Lung (tissue), 12 donors: ENCODE results near the gene TP53AIP1. TPM values are rescaled to one million over a fixed set of nuclear protein-coding genes. Genes with fewer than 3 reads are reported as not detected.

Experiments
- ATAC-seq: fragments of 200-7000 bp; cut with Tn5 transposase; one replicate; pipeline ENCODE4 v1.9.1; 2020; ENCODE audit warnings: moderate number of reproducible peaks; ENCODE audit not compliant: insufficient read depth, low FRiP score
- DNase-seq, 3 donors: peaks; one replicate each; pipeline ENCODE4 v3.0.0-alpha.2; 2013 to 2017
- H3K27ac ChIP-seq, 2 donors: one replicate each; pipeline ENCODE4 v1.5.1; 2013; ENCODE audit warnings: mild to moderate bottlenecking in 2 of 2, moderate library complexity in 2 of 2, control low read depth in 1 of 2, inconsistent platforms in 1 of 2, low read depth in 1 of 2, low read length in 1 of 2
- H3K27me3 ChIP-seq, 3 donors: one replicate each; pipeline ENCODE4 v1.5.1; 2013; ENCODE audit warnings: low read length in 2 of 3; ENCODE audit not compliant: control insufficient read depth in 3 of 3, insufficient read depth in 3 of 3
- H3K36me3 ChIP-seq, 4 donors: one replicate each; pipeline ENCODE4 v1.5.1; 2013; ENCODE audit warnings: low read length in 4 of 4, mild to moderate bottlenecking in 1 of 4, moderate library complexity in 1 of 4; ENCODE audit not compliant: control insufficient read depth in 4 of 4, insufficient read depth in 4 of 4
- H3K4me1 ChIP-seq, 5 donors: one replicate each; pipeline ENCODE4 v1.5.1; 2013; ENCODE audit warnings: low read length in 5 of 5, mild to moderate bottlenecking in 2 of 5, moderate library complexity in 1 of 5; ENCODE audit not compliant: control insufficient read depth in 5 of 5, insufficient read depth in 5 of 5
- H3K4me3 ChIP-seq: one replicate; pipeline ENCODE4 v1.5.1; 2013; ENCODE audit warnings: mild to moderate bottlenecking, control low read depth, moderate library complexity
- H3K9ac ChIP-seq, 2 donors: one replicate each; pipeline ENCODE4 v1.5.1; 2013; ENCODE audit warnings: low read length in 2 of 2, control low read depth in 1 of 2; ENCODE audit not compliant: insufficient read depth in 1 of 2
- H3K9me3 ChIP-seq, 4 donors: one replicate each; pipeline ENCODE4 v1.5.1; 2013; ENCODE audit warnings: low read length in 3 of 4, mild to moderate bottlenecking in 1 of 4, moderate library complexity in 1 of 4; ENCODE audit not compliant: control insufficient read depth in 4 of 4, insufficient read depth in 3 of 4
- CTCF ChIP-seq: IDR thresholded peaks from 2 replicates; pipeline ENCODE4 v1.5.1; 2012; ENCODE audit warnings: mild to moderate bottlenecking; ENCODE audit errors: control extremely low read depth, extremely low read depth
- WGBS, 2 donors: extraction: QIAGEN DNeasy Blood & Tissue Kit; methylation state at CpG; one replicate each; pipeline ENCODE4 v1.1.7; 2013; 5-methylcytosine and 5-hydroxymethylcytosine counted together
- polyA plus RNA-seq, 2 donors: library from polyadenylated mRNA; stranded (reverse); fragments of 200-250 nt; gene quantifications; one replicate each; pipeline ENCODE4 v1.2.1, GENCODE V29; 2013
- total RNA-seq, 2 donors: library from RNA; depleted of rRNA in 1 of 2; stranded (reverse); fragments of >200 nt in 1 of 2; gene quantifications; one replicate each; pipeline ENCODE4 v1.2.1, GENCODE V29; 2014 to 2021
- donor health status: control.
- donor health status: control.
- donor health status: Bipolar disorder and iron deficiency.
- donor health status: healthy.
- donor health status: DM: yes; HTN: yes; CAD: no.

TP53AIP1 gene
- total and polyA plus RNA-seq, 4 donors = 0.16 to 1.8 (median 1.0) TPM

GRCh38 chr11:128963744-128964325 is 21.2 kb upstream of the TP53AIP1 start:
- Histone ChIP-seq H3K36me3 (peaks cover 0 to 5% (median 4%) of the 10 kb centered on the region in 4 donors), H3K27me3 (no peaks in the 10 kb centered on the region), H3K4me1 (peaks cover 0 to 6% (median 0%) of the 10 kb centered on the region in 5 donors), H3K9me3 (no peaks in the 10 kb centered on the region), H3K27ac (no peak overlapping the region), H3K9ac (no peak overlapping the region), H3K4me3 (no peak overlapping the region)
- ATAC-seq = no peak
- 86 to 94% methylated on average over 3 of the region's 3 CpGs for WGBS, 2 donors
- DNase-seq = no peak
- TF ChIP-seq CTCF = no peak

GRCh38 chr11:128962896-128963295 is 20.2 kb upstream of the TP53AIP1 start:
- H3K4me1 ChIP-seq = peaks cover 0 to 6% (median 0%) of the 10 kb centered on the region in 5 donors
- DNase-seq = no peak
- H3K9ac ChIP-seq = no peak overlapping the region
- no peak for TF ChIP-seq CTCF
- no peak overlapping the region for H3K4me3 ChIP-seq
- ATAC-seq = no peak
- no peak overlapping the region for H3K27ac ChIP-seq
- peaks cover 0 to 3% (median under 1%) of the 10 kb centered on the region in 4 donors for H3K36me3 ChIP-seq
- no peaks in the 10 kb centered on the region for H3K27me3 ChIP-seq
- WGBS, 2 donors = 92 to 93% methylated on average over 5 of the region's 5 CpGs
- no peaks in the 10 kb centered on the region for H3K9me3 ChIP-seq

GRCh38 chr11:128961645-128962044 is 19.0 kb upstream of the TP53AIP1 start:
- no peak for TF ChIP-seq CTCF
- Histone ChIP-seq H3K36me3 (peaks cover 0 to 3% (median under 1%) of the 10 kb centered on the region in 4 donors), H3K27ac (no peak overlapping the region), H3K4me3 (no peak overlapping the region), H3K9me3 (no peaks in the 10 kb centered on the region), H3K4me1 (peaks cover 0 to 6% (median 0%) of the 10 kb centered on the region in 5 donors), H3K27me3 (no peaks in the 10 kb centered on the region), H3K9ac (no peak overlapping the region)
- WGBS, 2 donors = 95 to 97% methylated on average over 2 of the region's 2 CpGs
- no peak for DNase-seq
- ATAC-seq = no peak

GRCh38 chr11:128957202-128957482 is 14.5 kb upstream of the TP53AIP1 start:
- DNase-seq = no peak
- WGBS, 2 donors = 87 to 88% methylated on average over 8 of the region's 8 CpGs
- no peak for ATAC-seq
- Histone ChIP-seq H3K9ac (no peak overlapping the region), H3K27ac (no peak overlapping the region), H3K4me3 (no peak overlapping the region), H3K27me3 (peaks cover 0 to 4% (median 0%) of the 10 kb centered on the region in 3 donors), H3K9me3 (no peaks in the 10 kb centered on the region), H3K36me3 (peaks cover 0 to 2% (median 0%) of the 10 kb centered on the region in 4 donors), H3K4me1 (peaks cover 0 to 4% (median 0%) of the 10 kb centered on the region in 5 donors)
- no peak for TF ChIP-seq CTCF
